ENCODE data around the gene SRCAP. TPM values are rescaled to one million over a fixed set of nuclear protein-coding genes. Genes with fewer than 3 reads are reported as not detected.

Gene SRCAP
- total RNA-seq, 1 donor from 2014 or later, result 93.9 TPM

DNA sequence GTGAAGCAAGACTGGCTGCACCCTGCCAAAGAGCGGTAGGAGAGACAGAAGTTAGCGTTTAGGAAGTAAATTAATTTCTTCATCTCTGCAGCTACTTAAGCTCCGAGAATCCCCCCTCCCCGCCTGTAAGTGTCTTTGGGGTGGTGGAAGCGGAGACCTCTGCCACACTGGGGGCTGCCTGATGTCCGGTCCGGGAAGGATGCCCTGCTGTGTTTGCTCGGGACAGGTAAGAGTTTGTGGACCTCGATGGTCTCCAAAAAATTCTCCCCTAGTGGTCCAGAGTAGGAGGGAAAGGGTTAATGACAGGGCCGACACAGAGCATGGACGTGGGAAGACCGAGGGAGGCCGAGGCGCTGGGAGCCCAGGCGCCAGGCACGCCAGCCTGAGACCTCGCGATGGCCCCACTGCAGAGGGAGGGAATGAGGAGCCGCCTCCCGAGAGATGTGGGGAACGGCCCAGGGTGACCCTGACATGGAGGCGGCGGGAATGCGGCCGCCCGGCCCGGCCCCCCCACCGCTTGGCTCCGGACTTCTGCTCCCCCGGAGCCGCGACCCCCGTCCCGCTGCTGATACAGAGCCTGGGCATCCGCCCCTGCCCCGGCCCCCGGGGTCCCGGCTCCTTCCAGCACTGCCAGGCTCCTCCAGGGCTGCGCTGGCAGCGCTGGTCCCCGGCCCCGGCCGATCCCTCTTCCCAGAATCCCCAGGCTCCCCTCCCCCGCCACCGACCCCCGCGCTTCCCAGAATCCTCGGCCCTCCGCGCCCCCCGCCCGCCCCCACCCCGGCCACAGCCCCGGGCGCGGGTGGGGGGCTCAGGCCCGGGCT lies 87.4 kb downstream of the SRCAP start:
- intact Hi-C loops (cut with micrococcal nuclease), result loop anchor here (2.0 kb wide), 1 partner anchor 14 kb away; no protein-coding TSS in a partner anchor

DNA sequence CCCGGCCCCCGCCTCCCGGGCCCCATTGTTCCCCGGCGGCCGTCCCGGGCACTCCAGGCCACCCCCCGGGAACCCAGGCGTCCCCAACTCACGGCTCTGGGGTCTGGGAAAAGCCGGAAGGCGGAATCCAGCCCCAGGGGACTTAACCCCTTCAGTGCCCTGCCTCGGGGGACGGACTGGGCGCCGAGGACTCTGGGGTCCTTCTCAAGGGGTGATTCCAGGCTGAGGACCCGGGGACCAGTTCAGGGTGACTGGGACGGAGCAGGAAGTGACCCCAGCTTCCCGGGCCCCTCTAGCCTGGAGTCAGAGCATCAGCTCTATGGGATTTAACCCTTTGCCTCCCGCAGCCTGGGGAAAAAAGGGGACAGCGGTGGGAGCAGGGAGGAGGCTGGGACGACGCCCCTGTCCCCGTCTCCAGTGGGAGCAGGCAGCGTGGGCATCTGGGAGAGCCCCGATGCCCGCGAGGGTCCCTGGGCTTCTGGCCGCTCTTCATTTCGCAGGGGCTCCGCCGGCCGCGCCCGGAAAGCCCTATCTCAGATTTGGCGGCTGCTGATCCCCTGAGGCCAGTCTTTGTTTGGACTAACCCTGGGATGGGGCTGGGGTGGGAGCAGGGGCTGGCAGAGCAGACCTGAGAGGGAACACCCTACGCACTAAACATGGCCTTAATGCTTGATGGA lies 88.1 kb downstream of the SRCAP start, which contains the start of gene ZNF629:
TSS of gene ZNF629 (minus strand) at position 270 of the 677 bp plus-strand sequence. CDS start 2,723 bp downstream, outside the sequence.
- intact Hi-C loops (cut with micrococcal nuclease), result loop anchor here (2.0 kb wide), 1 partner anchor 14 kb away; no protein-coding TSS in a partner anchor

DNA sequence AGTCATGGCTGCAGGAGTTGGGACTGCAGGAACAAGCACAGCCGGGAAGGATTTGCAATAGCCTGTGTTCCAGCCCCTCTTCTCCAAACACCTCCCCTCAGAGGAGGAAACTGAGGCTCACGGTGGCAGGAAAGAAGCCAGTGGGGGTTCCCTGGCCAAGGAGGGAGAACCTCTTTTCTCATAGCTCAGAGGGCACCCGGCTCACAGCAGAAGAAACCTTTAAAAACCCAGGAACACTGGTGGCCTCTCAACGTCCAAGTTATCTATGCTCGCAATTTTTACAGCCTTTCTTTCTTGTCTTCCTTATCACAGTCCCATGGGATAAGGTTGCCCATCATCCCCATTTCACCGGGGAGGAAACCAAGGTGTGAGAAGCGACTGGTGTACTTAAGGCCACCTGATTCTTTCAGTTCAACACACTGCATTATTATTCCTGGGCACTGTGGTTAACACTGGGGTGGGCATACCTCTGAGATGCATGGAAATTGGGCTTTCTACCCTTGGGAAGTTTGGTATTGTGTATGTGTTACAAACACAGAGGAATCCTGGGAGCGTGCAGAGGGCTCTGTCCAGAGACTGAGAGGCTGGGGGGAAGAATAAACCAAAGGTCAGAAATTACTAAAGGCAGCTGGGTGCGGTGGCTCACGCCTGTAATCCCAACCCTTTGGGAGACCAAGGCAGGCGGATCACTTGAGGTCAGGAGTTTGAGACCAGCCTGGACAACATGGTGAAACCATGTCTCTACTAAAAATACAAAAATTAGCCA lies 88.8 kb downstream of the SRCAP start:
- intact Hi-C loops (cut with micrococcal nuclease), result loop anchor here (2.0 kb wide), 1 partner anchor 13 kb away; no protein-coding TSS in a partner anchor

Other genes with a start within 250 kb of the SRCAP start
- gene ITGAL, start 226.4 kb upstream of the SRCAP start, total RNA-seq, result 660 and 669 TPM in 2 replicates
- 6.7 and 6.9 TPM in 2 replicates for gene ZNF768, start 172.6 kb upstream of the SRCAP start, total RNA-seq
- 13.8 and 14.1 TPM in 2 replicates for gene ZNF747, start 164.3 kb upstream of the SRCAP start, total RNA-seq
- 21.2 and 22.5 TPM in 2 replicates for gene ZNF764, start 140.8 kb upstream of the SRCAP start, total RNA-seq
- gene ZNF688, start 127.5 kb upstream of the SRCAP start, total RNA-seq, result 13.2 and 13.6 TPM in 2 replicates
- gene ZNF785, start 113.5 kb upstream of the SRCAP start, total RNA-seq, result 21.5 and 22.4 TPM in 2 replicates
- gene ZNF689, start 88.8 kb upstream of the SRCAP start, total RNA-seq, result 13.5 and 13.7 TPM in 2 replicates
- gene PRR14, start 48.2 kb upstream of the SRCAP start, total RNA-seq, result 90.0 and 91.6 TPM in 2 replicates
- gene FBRS, start 40.7 kb upstream of the SRCAP start, total RNA-seq, result 162 and 164 TPM in 2 replicates
- gene PHKG2, start 49.3 kb downstream of the SRCAP start, total RNA-seq, result 44.6 and 47.4 TPM in 2 replicates
- 1.6 TPM in 2 replicates for gene CFAP119, start 62.9 kb downstream of the SRCAP start, total RNA-seq
- gene RNF40, start 63.2 kb downstream of the SRCAP start, total RNA-seq, result 97.2 and 102 TPM in 2 replicates
- gene ZNF629, start 88.0 kb downstream of the SRCAP start, total RNA-seq, result 1.9 and 2.1 TPM in 2 replicates
- 26.3 and 26.7 TPM in 2 replicates for gene BCL7C, start 194.9 kb downstream of the SRCAP start, total RNA-seq
- 0.12 and 0.39 TPM in 2 replicates for gene CTF1, start 197.4 kb downstream of the SRCAP start, total RNA-seq
- 24.8 and 28.5 TPM in 2 replicates for gene FBXL19, start 224.4 kb downstream of the SRCAP start, total RNA-seq
- 22.3 and 23.0 TPM in 2 replicates for gene ORAI3, start 249.9 kb downstream of the SRCAP start, total RNA-seq

All from T-helper 1 cell treated with Interleukin-12 subunit alpha and Interleukin-12 subunit beta and Interleukin-4 antibody, amounts not matched to agents 30 ng/mL and 1 ng/mL, for 36 hours (primary cell).